Thoracic aorta endothelial cell (primary cell): ENCODE measurements around the gene TMEM126B. TPM values are rescaled to one million over a fixed set of nuclear protein-coding genes. Genes with fewer than 3 reads are reported as not detected.

Experiments
- total RNA-seq: library from RNA; depleted of rRNA; stranded (reverse); fragments of >200 nt; gene quantifications from 2 replicates; pipeline ENCODE4 v1.2.3, GENCODE V29; 2012

Gene TMEM126B
- total RNA-seq: 86.2 and 97.2 TPM in 2 replicates

GRCh38 chr11:85627998-85628770 lies at the start of gene TMEM126B:
Gene TMEM126B (plus strand): TSS chr11:85628593. CDS start chr11:85628608, 15 bp downstream.

DNA sequence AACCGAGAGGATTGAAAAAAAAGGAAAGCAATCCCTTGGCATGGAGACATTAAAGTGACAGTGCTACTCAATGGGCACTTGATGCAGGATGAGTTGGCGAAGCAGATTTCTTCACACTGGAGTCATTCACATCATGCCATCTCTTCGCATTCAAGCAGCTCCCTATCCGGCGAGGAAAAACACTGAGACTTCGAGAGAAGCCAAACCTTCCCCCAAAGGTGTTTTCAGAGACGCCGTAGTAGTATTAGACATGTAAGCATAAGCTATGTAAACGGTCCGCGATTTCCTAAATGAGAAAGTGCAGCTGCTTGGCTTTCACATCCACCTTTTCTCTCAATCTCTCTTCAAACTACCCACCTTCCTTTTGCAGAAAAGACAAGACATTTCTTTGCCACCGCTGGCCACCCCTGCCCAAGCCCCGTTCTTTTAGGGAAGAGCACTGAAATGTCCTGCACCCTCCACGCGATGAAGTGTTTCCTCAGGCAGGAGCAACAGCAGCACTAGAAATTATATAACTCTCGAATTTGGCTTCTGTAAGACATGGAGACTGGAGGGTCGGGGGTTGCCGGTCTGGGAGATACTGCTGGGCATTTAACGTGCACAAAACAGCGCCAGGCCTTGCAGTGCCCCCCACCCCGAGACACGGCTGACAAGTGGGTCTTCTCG lies 928 bp upstream of the TMEM126B start, which contains the start of gene DLG2:
DLG2 (minus strand) TSS at position 13 of the 666 bp plus-strand sequence.

DNA sequence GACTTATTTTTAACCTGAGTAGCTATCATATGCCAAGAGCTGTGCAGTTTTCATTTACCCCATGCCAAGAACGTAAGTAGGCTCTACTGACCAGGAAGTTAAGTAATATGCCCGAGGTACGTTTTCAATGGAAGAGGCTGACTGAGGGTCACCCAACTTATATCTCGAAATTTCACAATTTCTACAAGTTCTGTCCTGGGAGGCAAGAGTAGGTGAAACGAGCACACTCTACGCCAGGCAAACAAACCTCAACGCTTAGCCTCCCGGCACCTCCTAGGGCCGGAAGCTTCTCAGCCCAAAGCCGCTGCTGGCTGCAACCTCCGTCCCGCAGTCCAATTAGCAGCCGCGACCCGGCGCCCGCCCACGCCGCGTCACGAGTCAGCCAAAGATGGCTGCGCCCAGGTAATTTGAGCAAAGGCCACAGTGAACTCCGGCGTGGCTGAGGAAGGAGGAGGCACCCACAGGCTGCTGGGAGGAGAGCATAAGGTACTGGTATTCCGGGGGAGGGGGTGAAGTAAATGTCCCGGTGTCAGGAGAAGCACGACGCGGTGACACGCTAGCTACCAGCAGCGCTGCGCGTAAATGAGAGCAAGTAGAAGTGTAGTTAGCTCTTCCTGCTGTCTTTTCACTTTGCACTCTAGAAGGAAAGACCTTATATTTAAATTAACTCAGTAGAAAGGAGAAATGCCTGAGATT lies 19.4 kb downstream of the TMEM126B start, which contains the start of gene TMEM126A:
TMEM126A (plus strand) TSS at position 364 of the 696 bp plus-strand sequence. CDS start 2,289 bp downstream, outside the sequence.

GRCh38 chr11:85664615-85665481 lies 36.5 kb downstream of the TMEM126B start, which contains the start of gene CREBZF:
Gene CREBZF (minus strand): TSS chr11:85665129. CDS start chr11:85664875, 254 bp downstream.

GRCh38 chr11:85685820-85686459 lies 57.5 kb downstream of the TMEM126B start, which contains the start of gene CCDC89:
Gene CCDC89 (minus strand): TSS chr11:85686195. CDS start chr11:85686130, 65 bp downstream.

Other genes with a start within 250 kb of the TMEM126B start
- gene DLG2, start 1.2 kb upstream of the TMEM126B start, total RNA-seq: 1.1 and 1.2 TPM in 2 replicates
- gene TMEM126A, start 19.4 kb downstream of the TMEM126B start, total RNA-seq: 56.7 and 68.4 TPM in 2 replicates
- gene CREBZF, start 36.5 kb downstream of the TMEM126B start, total RNA-seq: 44.6 and 46.1 TPM in 2 replicates
- gene CCDC89, start 57.6 kb downstream of the TMEM126B start, total RNA-seq: not detected in 2 replicates
- 1.2 and 1.5 TPM in 2 replicates for gene SYTL2, start 182.5 kb downstream of the TMEM126B start, total RNA-seq
- gene CCDC83, start 226.8 kb downstream of the TMEM126B start, total RNA-seq: not detected in 2 replicates